Measurements from ENCODE around the gene ANO9.
"Not testable (repeated sequence)": the region's sequence is repeated elsewhere in the genome, so short reads cannot be mapped to it uniquely, and the experiment has no call there.

ANO9 gene

DNA sequence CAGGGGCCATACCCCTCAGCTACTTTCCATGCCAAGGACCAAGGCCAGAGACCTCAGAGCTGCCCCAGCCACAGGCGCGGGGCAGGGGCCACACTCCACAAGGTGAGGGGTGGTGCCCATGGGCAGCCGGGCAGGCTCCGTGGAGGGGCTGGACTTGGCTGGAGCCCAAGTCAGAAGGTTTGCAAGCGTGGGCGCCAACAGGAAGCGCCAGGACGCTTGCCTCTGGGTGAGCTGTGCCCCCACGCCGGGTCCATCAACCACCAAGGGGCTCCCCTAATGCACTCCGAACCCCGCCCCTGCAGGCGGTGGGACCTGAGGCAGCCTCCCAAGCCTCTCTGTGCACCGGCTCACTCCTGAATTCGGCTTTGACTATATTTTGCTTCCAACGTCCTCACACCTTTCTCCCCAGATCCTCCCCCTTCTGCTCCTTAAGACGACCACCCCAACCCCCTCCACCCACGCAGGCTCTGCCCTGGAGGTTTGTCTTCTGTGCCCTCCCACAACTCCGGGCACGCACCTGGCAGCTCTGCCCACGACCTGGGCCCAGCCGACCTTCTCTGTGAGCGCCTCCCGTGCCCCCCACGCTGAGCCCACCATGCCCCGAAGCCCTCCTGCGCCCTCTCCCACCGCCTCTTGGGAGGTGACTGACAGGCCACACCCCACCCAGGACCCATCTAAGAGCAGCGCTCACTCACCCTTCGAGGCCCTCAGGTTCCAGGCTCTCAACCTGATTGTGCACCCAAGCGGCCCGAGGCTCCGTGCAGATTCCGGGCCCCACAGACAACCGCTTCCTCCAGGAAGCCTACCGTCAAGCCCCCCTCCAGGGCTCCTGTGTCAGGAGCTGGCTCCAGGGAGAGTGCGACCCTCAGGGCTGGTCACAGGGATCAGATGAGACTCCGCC lies 50.4 kb downstream of the ANO9 start:
- Histone ChIP-seq H3K36me3 (ENCODE audit: control insufficient read depth, insufficient read depth, low read length) (no peaks in the 10 kb centered on the region), H3K4me3 (replicated peaks; ENCODE audit: low read depth, low read length) (no peak overlapping the region), H3K27me3 (replicated peaks; ENCODE audit: control insufficient read depth, insufficient read depth, low read length) (no peaks in the 10 kb centered on the region)
- DNase-seq (ENCODE audit: extremely low read depth, insufficient read length) = no peak
- TF ChIP-seq, protein P1, sequence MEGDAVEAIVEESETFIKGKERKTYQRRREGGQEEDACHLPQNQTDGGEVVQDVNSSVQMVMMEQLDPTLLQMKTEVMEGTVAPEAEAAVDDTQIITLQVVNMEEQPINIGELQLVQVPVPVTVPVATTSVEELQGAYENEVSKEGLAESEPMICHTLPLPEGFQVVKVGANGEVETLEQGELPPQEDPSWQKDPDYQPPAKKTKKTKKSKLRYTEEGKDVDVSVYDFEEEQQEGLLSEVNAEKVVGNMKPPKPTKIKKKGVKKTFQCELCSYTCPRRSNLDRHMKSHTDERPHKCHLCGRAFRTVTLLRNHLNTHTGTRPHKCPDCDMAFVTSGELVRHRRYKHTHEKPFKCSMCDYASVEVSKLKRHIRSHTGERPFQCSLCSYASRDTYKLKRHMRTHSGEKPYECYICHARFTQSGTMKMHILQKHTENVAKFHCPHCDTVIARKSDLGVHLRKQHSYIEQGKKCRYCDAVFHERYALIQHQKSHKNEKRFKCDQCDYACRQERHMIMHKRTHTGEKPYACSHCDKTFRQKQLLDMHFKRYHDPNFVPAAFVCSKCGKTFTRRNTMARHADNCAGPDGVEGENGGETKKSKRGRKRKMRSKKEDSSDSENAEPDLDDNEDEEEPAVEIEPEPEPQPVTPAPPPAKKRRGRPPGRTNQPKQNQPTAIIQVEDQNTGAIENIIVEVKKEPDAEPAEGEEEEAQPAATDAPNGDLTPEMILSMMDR (IDR thresholded peaks at IDR 0.05; ENCODE audit: insufficient read depth, low read length, poor library complexity, severe bottlenecking) = no peak

DNA sequence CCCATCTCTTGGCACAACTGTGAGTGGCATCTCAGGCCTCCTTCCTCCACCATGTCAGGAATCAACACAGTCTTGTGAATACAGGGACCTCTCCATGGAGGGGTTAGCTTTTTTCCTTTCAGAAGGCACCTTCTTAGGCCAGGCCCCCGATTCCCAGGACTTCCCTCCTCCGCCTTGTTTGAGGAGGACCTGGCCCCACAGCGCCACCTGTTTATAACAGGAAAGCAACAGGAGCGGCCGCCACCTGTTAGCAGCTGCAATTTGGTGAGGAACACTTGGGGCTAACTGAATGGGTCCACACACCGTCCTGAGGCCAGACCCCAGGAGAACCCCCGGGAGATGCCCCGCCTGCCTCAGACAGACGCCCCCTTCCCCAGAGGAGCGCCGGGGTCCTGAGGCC lies 51.6 kb downstream of the ANO9 start:
- no peaks in the 10 kb centered on the region for H3K27me3 ChIP-seq (replicated peaks; ENCODE audit: control insufficient read depth, insufficient read depth, low read length)
- H3K4me3 ChIP-seq (replicated peaks; ENCODE audit: low read depth, low read length) = no peak overlapping the region
- no peak for DNase-seq (ENCODE audit: extremely low read depth, insufficient read length)
- TF ChIP-seq, protein P1 (IDR thresholded peaks at IDR 0.05; ENCODE audit: insufficient read depth, low read length, poor library complexity, severe bottlenecking) = no peak
- H3K36me3 ChIP-seq (ENCODE audit: control insufficient read depth, insufficient read depth, low read length) = no peaks in the 10 kb centered on the region

DNA sequence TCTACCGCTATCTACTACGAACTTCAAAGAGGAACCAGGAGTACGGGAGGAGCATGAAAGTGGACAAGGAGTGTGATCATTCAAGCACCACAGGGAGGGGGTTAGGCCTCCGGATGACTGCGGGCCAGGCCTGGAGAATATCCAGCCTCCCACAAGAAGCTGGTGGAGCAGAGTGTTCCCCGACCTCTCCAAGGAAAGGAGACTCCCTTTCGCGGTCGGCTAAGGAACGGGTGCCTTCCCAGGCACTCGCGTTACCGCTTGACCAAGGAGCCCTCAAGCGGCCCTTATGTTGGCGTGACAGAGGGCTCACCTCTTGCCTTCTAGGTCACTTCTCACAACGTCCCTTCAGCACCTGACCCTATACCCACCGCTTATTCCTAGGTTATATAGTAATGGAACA lies 52.4 kb downstream of the ANO9 start:
- H3K27me3 ChIP-seq (replicated peaks; ENCODE audit: control insufficient read depth, insufficient read depth, low read length); H3K36me3 ChIP-seq (ENCODE audit: control insufficient read depth, insufficient read depth, low read length); H3K4me3 ChIP-seq (replicated peaks; ENCODE audit: low read depth, low read length); DNase-seq (ENCODE audit: extremely low read depth, insufficient read length): not testable (repeated sequence)

DNA sequence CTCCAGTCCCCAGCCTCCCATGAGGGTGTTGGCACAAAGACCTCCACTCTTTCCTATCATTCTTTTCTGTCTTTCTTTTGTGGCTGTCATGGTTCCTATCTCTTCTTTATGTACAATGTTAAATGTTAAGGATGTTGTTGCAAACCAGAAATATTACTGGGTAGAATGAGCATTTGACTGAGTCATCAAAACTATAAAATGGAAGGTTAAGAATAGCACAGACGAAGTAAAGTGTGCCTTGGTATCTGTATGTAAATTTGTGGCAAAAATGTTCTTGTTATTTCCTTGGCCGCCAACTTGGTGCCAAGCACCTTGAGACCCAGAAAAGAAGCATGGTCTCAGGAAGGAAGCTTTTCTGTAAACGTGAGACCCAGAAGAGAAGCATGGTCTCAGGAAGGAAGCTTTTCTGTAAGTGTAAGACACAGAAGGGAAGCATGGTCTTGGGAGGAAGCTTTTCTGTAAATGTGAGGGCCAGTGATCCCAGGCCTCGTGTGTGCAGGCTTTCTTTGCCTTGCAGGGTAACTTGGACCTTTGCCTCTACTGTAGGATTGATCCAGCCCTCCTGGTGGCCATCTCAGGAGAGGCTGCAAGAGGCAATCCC lies 54.5 kb downstream of the ANO9 start:
- no peak for DNase-seq (ENCODE audit: extremely low read depth, insufficient read length)

DNA sequence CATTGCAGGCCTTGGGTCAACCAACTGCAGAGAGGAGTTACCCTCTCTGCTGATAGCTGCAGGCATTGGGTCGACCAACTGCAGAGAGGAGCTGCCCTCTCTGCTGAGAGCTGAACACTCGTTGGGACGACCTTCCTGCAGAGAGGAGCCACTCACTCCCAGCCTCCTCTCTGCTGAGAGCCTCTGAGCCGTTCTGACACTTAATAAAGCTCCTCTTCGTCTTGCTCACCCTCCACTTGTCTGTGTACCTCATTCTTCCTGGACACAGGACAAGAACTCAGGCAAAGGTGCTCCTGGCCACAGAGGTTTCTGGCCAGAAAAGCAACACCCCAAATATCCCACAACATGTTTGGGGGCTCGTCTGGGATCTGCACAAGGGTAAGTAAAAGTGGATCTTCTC lies 55.3 kb downstream of the ANO9 start:
- no peak overlapping the region for H3K4me3 ChIP-seq (replicated peaks; ENCODE audit: low read depth, low read length)
- TF ChIP-seq, protein P1 (IDR thresholded peaks at IDR 0.05; ENCODE audit: insufficient read depth, low read length, poor library complexity, severe bottlenecking) = no peak
- DNase-seq (ENCODE audit: extremely low read depth, insufficient read length) = no peak

More for the DNA sequence above, 54.5 kb downstream of the ANO9 start:
- TF ChIP-seq, protein P1 (IDR thresholded peaks at IDR 0.05; ENCODE audit: insufficient read depth, low read length, poor library complexity, severe bottlenecking) = no peak
- no peaks in the 10 kb centered on the region for H3K36me3 ChIP-seq (ENCODE audit: control insufficient read depth, insufficient read depth, low read length)
- H3K4me3 ChIP-seq (replicated peaks; ENCODE audit: low read depth, low read length) = no peak overlapping the region
- no peaks in the 10 kb centered on the region; the same call in 1 of the 2 replicates for H3K27me3 ChIP-seq (replicated peaks; ENCODE audit: control insufficient read depth, insufficient read depth, low read length)

DNA sequence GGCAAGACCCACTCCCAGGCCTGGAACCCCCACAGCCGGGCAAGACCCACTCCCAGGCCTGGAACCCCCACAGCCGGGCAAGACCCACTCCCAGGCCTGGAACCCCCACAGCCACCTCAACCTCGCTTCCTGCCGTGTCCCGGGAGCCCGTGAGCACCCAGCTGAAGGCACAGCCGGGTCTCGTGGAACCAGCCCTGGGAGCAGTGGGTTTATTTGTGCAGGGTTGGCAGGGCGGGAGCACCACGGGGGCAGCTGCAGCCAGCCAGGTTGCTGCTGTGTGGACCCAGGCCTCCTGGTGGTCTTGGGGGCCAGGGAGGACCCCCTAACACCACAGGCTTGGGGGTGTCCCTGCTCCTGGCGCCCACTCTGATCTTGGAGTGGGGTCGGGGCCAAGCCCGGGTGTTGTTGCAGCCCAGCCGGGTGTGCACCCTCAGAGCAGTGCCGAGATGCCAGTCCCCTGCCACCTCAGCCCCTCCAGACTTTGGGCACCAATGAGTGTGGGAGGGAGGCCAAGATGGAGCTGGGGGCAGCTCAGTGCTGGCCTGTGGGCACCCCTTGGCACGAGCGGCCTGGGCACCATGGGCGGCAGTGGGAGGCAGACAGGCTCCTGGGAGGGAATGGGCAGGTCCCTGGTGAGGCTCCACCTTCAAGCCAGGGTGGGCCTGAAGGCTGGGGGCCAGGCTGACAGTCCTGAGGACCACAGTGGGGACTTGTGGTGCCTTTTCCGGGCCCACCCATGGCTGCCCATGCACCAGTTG lies 56.0 kb downstream of the ANO9 start:
- Histone ChIP-seq H3K4me3 (replicated peaks; ENCODE audit: low read depth, low read length) (no peak overlapping the region), H3K36me3 (ENCODE audit: control insufficient read depth, insufficient read depth, low read length) (no peaks in the 10 kb centered on the region), H3K27me3 (replicated peaks; ENCODE audit: control insufficient read depth, insufficient read depth, low read length) (no peaks in the 10 kb centered on the region; the same call in 1 of the 2 replicates)
- TF ChIP-seq, protein P1 (IDR thresholded peaks at IDR 0.05; ENCODE audit: insufficient read depth, low read length, poor library complexity, severe bottlenecking) = no peak
- no peak for DNase-seq (ENCODE audit: extremely low read depth, insufficient read length)

More for the DNA sequence above, 55.3 kb downstream of the ANO9 start:
- Histone ChIP-seq H3K27me3 (replicated peaks; ENCODE audit: control insufficient read depth, insufficient read depth, low read length) (no peaks in the 10 kb centered on the region; the same call in 1 of the 2 replicates), H3K36me3 (ENCODE audit: control insufficient read depth, insufficient read depth, low read length) (no peaks in the 10 kb centered on the region)

Measured in GM06990 (cell line).